HG02840 (cell line): ENCODE data around the gene AQP2.

ENCODE experiments used
- ATAC-seq: cut with Tn5 transposase; IDR thresholded peaks from one replicate; pipeline ENCODE4 v1.9.1; 2021; ENCODE audit warnings: mild to moderate bottlenecking, moderate library complexity, moderate number of reproducible peaks; ENCODE audit not compliant: unreplicated experiment, low FRiP score

Gene AQP2

GRCh38 chr12:49953961-49954846 is 3.7 kb downstream of the AQP2 start:
- no peak for ATAC-seq

DNA sequence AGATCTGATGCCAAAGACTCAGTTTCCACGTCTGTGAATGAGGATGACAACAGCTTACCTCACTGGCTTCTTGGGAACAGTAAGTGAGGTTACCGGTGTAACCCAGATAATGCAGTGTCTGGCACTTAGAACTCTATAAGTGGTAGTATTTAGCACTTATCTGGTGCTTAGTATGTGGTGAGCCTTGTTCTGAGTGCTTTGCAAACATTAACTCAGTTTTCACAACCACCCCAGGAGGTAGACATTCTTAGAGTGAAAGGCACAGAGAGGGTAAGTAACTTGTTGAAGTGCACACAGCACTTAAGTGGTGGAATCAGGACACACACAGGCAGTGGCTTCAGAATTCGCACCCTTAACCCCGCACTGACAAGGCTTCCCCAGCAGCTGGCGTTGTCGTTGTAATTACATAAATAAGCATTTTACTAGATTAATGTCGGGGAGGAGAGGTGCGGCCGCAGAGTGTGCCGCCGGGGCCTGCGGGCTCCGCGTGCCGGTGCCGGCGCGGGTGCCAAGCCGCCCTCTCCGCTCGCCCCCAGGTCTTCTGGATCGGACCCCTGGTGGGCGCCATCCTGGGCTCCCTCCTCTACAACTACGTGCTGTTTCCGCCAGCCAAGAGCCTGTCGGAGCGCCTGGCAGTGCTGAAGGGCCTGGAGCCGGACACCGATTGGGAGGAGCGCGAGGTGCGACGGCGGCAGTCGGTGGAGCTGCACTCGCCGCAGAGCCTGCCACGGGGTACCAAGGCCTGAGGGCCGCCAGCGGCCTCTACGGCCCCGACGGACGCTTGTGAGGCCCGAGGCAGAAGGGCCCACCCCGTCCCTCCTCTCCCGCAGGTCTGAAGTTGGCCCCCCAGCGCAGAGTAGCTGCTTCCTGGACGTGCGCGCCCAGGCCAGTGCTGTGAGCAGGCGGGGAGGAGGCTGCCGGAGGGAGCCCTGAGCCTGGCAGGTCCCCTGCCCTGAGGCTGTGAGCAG is 4.6 kb downstream of the AQP2 start:
- ATAC-seq: no peak

GRCh38 chr12:49955899-49956662 is 5.5 kb downstream of the AQP2 start:
- no peak for ATAC-seq

DNA sequence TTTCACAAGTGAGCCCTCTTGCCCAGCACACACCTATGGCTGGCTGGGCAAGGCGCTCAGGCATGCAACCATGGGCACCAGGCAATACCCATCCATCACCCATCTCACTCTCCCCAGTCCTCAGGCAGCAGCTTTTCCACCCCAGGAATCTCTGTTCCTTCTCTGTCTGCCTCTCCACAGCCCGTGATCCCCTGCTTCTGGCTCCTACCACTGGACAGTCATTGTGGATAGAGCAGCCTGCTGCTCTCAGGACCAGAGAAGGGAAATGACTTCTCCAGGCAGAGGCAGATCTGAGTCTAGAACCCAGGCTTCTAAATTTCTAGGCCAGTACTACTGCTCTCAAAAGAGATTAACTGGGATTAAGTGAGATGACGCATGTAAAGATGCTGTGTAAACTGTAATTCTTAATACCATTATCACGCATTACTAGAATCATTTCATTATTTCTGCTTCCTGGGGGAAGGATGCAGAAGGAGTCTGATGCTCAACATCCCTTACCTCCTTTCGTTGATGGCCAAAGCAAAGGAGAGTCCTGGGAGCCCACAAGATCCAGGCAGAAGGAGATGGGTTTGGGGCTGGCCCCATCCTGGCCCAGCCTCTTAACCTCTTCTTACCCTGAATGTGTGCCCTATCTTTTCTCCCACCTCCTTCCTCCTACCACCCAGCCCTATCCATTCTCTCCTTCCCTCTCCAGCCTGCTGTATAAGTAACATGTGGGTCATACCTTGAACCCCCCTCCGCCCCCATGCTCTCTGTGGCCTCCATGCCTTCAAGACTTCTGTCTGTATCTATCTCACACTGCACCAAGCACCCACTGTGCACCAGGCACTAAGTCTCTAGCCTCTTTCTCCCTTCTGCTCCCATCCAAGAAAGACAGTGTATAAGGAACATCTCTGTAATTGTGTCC is 6.4 kb downstream of the AQP2 start:
- no peak for ATAC-seq

DNA sequence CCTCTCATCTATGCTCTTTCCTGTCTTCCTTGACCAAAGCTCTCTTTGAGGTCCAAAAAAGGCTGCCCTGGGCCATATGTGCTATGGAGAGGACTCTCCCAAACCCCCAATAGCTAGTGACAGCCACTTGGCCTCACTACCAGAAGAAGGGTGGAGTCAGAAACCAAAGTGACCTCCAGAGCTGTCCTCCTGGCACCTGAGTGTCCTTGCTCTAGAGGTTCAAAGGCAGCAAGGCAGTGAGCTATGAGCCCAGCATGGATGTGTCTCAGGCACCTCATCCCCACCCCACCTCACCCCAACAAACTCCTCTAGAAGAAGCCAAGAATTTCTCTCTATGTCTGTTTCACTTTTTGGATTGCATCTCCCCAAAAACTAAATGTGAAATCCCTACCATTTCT is 7.0 kb downstream of the AQP2 start:
- no peak for ATAC-seq

DNA sequence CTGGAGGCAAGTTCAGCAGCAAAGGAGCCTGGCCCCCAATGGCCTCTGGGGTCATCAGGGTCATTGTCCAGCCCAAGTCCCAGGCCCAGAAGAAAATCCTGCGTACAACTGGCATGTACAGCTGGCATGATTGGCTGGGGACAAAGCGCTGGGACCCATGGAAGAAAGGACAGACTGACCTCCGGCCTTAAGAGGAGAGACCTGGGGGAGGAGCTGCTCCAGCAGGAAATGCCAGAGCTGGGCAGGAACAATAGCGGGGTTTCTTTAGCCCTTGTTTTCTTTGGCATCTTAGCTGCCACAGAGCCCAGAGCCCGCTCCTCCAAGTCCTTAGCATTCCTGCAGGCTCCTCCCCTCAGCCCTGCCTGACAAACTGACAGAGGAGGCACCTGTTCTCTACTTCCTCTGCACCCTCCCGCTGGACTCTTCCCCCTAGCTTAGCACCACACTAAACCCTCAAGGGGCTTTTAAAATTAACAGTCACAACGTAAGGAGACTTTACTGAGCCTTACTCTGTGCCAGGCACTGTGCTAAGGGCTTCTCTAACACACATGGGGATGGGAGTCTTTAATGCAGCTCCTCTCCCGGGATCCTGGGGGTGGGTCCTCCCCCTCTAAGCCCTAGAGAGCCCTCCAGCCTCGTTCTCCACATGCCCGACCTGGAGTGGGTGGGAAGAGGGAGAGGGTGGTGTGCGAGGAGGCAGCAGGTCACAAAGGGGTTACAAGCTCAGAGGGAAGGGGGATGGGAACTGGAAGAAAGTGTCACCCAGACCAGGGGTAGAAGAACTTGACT is 9.3 kb downstream of the AQP2 start:
- ATAC-seq: no peak

- no peak for ATAC-seq
These were observed 10.1 kb downstream of the AQP2 start for GRCh38 chr12:49960474-49961110.

DNA sequence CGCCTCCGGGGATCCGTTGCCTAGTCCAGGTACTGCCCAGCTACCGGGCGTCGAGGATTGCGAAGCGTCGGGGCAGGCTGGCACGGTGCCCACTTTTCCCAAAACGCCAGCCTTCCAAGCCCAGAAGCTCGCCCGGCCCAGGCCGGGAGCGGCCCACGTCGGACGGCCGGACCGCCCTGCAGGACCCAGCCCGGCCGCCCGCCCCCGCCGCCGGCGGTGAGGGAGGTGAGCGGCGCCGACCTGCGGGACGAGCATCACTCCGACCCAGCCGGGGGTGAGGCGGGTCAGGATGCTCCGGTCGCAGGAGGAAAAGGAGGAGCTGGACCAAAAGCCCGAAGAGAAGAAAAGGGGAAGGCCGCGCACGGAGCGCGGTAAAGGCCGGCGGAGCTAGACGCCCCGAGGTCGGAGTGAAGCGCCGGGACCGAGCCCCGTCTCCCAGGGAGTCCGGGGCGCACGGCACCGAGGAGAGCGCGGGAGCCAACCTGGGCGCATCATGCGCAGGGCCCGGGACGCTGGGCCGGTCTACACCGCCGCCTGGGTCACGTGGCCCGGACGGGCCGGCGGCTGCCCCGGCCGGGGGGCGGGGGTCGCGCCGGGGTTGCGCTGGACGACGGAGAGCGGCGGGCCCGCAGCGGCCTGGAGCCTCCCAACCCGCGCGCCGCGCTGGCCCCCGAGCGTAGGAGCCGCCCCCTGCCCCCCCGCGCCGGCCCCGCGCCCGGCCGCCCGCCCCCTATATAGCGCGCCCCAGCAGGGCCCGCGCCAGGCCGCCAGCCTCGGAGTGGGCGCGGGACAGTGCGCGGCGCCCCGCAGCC is 10.8 kb downstream of the AQP2 start, which contains the start of gene AQP5:
Gene AQP5 (plus strand): TSS at position 762 of the 812 bp plus-strand sequence. CDS start 146 bp downstream, outside the sequence.
- ATAC-seq: no peak

GRCh38 chr12:49961993-49962764 is 11.6 kb downstream of the AQP2 start:
- no peak for ATAC-seq

DNA sequence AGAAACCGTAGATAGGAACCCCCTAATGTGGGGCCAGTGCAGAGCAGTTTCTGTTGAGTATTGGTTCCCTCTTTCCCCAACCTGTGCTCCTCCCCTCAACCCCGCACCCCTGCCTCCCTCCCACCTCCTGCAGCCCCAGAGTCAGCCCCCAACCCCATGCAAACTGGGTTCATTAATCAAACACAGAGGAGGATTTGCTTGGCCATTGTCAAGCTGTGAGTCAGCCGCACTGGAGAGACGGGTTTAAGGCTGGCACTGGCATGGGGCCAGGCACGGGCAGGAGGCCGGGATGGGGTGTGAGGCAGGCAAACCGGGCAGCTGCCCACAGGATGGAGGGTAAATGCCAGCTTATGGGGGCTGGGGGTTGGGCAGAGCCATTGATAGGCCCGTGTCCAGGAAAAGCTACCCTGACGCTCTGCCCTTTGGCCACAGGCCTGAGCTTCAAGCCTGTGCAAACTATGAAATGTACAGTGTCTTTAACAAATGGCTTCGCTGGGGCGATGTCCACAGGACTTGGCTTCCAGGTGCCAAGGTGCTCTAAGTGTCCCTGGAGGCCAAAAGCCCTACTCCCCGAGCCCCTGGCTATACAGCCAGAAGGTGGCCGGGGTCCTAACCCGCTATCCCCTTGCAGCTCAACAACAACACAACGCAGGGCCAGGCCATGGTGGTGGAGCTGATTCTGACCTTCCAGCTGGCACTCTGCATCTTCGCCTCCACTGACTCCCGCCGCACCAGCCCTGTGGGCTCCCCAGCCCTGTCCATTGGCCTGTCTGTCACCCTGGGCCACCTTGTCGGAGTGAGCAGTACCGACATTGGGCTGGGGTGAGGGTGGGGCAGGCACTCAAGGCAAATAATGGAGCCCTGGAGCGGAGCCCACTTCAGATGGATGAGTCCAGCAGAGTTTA is 12.6 kb downstream of the AQP2 start:
- no peak for ATAC-seq

- ATAC-seq: no peak
These were observed 13.7 kb downstream of the AQP2 start for GRCh38 chr12:49963976-49964815.

- ATAC-seq: no peak
These were observed 14.5 kb downstream of the AQP2 start for GRCh38 chr12:49964849-49965624.

DNA sequence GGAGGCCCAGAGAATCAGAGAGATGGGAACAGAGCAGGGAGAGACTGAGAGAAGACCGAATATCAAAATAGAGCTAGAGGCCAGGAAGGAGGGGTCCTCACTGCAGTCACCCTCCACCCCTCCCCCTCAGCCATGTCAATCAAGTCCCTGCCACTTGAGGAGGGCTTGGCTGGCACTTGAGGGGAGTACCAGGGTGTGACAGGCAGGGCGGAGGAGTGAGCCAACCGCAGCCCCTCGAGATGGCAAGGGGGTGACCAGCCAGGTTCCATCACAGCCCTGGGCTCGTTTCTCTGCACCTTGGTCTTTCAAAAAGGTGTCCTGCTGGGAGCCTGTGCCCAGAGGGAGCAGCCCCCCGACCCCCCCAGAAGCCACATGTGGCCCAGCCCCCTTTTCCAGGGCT is 15.3 kb downstream of the AQP2 start:
- ATAC-seq: no peak

GRCh38 chr12:49966511-49967041 is 16.0 kb downstream of the AQP2 start:
- ATAC-seq: no peak
